Posterior cingulate gyrus (tissue), 11 donors: ENCODE data around the gene PLXNB1.

Experiments
- DNase-seq, 10 donors: peaks; one replicate each; pipeline versions ENCODE4 v3.0.0 to v3.0.0-alpha.2; 2020 to 2021; ENCODE audit warnings: mixed read lengths in 3 of 10
- intact Hi-C: fragments of 100-400 bp; cut with DNase I; formaldehyde crosslinking; loops from one replicate; pipeline ENCODE4 v1.15.1; 2023

Gene PLXNB1

DNA sequence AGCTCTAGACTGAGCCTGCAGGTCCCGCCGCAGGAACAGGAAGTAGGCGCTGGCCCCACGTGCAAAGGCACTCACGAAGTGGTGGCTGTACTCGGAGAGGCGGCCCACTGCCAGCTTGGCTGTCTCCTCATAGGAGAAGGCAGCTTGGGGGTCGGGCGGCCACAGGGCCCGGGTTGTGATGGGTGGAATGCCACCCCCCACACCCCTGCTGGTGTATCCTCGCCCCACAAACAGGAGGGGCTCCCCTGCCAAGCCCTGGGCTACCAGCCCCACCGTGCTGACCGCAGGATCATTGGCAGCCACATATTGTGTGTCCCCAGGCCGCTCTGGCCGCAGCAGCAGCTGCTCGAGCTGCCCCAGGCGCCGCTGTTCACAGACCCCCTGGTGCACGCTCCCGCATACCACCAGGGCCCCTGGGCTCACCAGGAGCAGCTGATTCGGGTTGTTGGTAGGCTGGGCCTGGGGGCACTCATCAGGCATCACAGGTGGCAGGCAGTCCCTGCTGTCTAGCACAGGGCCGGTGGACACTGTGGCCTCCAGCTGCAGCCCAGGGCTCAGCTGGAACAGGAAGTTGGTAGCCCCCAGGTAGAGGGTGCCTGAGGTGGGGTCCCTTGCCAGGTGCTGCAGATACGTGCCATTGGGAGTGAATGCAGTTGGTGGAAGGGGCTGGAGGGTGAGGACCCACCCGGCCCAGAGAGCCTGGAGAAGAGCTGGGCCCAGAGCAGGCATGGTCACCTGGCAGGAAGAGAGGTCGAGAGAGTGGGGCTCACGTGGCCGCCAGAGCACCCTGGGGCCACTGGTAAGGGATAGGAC lies 5.8 kb downstream of the PLXNB1 start:
- intact Hi-C loops, result no loop called here
- peak in 4 of 10 donors; percentile 27 to 87 (median 64) for DNase-seq

DNA sequence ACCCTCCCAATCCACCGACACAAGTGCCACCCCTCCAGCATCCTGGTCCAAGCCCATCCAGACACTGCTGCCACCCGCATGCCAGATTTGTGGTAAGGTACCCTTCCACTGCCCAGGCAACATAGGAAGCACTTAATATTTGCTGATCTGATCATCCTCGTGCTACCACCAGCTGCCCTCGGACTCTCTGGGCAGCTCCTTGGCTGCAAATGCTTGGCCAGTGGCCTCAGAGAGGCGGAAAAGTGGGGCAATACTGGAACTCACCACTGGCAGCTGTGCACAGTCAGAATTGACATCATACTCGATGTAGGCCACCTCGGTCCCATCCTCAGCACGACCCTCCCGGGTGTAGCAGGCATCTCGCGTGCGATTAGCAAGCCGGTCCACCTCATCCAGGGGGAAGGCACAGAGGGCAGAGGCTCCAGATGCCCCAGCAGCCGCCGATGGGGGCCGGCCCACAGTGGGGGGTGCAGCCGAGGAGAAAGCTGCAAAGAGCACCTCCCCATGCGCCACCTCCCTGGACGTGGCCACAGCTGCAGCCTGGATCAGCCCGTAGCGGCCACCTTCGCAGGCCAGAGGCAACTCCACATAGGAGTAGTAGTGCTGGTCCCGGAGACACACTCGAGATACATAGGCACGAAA lies 6.5 kb downstream of the PLXNB1 start:
- intact Hi-C loops, result no loop called here
- DNase-seq, result peak in 5 of 10 donors; percentile 26 to 83 (median 46)

DNA sequence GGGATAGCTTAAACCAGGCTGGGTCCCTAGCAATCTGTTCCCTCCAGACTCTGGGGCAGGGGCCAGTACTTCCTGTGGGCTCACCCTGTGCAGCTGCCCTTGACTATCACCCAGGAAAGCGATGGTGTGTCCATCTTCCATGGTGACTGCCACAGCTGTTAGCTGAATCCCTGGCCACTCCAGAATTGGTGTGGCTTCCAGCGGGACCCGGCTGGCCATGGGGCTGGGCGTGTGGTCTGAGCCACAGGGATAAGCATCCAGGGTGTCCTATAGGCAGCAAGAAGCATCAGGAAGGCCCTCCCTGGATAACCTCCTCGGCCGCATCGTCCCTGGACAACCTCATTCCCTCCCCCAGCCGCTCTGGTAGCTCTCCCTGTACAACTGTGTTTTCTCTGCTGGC lies 7.2 kb downstream of the PLXNB1 start:
- intact Hi-C loops, result no loop called here
- peak in 1 of 10 donors; percentile 50 for DNase-seq

DNA sequence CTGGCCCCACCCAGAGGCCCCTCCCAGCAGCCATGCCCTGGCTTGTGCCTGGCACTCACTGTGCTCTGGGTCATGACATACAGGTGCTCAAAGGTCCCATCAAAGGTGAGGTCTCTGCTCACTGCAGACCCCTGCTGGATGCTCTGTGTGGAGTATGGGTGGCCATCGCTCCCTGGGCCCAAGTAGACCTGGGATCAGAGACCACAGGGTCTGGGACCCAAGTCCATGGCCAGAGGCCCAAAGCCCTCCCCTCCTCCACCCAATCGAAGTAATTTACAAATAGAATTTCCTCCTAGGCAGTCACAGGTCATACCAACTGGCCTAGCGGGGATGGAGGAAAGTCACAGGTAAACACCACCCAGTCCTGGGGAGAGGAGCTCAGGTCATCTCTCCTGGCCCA lies 7.6 kb downstream of the PLXNB1 start:
- intact Hi-C loops, result no loop called here
- no peak for DNase-seq

DNA sequence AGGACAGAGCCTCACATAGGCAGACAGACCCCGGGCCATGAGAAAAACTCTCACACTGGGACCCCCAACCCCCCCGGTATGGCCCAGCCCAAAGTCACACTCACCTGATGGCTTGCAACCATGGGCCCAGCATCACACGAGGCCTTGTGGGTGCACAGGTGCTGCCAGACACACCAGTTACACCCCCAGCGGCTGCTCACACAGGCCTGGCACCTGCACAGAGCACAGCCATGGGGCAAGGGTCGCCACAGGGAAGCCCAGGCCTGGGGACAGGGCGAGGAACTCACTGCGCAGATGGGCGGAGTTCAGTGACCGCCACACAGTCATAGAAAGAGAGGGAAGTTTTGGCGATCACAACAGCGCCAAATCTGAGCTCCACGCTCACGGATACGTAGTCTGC lies 9.3 kb downstream of the PLXNB1 start:
- intact Hi-C loops, result no loop called here
- peak in 1 of 10 donors; percentile 82 for DNase-seq

DNA sequence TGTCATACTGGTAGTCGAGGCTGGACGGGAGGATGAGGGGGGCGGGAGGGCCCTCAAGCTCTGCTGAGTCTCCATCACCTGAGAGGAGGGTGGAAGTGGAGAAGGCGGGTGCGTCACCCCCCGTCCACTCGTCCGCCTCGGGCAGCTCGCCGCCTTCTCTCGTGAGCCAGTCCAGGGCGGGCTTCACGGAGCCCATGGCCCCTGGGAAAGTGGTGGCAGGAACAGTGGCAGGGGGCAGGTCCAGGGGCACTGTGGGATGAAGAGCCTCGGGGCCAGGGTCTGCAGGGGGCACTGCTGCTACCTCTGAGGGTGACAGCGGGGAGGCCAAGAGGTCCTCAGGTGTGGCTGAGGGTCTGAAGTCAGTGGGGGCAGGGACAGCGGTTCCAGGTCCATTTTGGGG lies 10.3 kb downstream of the PLXNB1 start:
- peak in 1 of 10 donors; percentile 80 for DNase-seq
- intact Hi-C loops, result no loop called here

DNA sequence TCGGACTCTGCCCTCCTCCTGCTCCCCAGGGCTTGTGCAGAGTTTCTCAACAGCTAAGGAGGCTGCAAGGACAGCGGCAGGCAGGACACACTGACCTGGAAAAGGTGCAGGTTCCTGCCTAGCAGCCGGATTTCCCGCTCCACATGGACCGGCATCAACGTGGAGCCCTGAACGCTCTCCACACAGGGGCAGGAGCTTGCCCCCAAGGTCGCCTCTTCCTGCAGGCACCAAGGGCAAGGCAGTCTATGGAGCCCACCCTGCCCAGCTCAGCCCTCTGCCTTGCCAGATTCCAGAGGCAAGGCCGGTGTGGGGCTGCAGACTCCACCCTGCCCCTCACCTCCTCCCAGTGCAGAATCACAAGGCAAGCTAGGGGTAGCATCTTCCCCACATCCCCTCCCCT lies 10.7 kb downstream of the PLXNB1 start:
- intact Hi-C loops, result no loop called here
- peak in 4 of 10 donors; percentile 3 to 58 (median 34) for DNase-seq

DNA sequence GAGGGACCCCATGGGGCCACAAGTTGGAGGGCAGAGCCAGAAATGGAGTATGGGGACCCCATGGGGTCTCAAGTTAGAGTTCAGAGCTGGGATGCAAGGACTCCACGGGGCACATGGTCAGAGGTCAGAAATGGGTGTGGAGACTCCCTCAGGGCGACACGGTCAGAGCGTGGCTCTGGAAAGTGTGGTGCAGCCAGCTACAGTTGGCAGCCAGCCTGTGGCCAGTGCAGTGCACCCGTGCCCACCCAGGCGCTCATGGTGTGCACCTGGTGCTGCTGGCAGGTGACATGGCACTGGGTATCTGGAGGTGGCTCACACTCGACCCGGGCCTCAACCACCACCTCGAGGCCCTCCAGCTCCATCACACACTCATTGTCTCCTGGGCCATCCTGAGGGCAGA lies 11.2 kb downstream of the PLXNB1 start:
- DNase-seq, result peak in 2 of 10 donors; percentile 20 to 34
- intact Hi-C loops, result no loop called here

DNA sequence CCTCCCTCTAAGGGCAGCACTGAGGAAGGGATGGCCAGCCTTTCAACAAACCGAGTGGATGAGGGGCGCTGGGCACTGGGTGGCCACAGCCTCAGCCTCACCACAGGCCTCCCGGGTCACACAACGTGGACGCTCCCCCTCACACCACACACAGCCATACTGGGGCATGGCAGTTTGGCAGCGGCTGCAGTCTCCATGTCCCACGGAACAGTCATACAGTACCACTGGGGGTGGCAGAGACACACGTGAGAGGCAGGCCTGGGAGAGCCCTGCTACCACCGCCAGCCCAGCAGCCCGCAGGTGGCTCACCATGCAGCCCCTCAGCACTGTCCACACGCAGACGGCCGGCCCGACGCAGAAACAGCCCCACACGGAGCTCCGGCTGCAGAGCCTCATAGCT lies 11.7 kb downstream of the PLXNB1 start:
- DNase-seq, result peak in 1 of 10 donors; percentile 52
- intact Hi-C loops, result no loop called here

DNA sequence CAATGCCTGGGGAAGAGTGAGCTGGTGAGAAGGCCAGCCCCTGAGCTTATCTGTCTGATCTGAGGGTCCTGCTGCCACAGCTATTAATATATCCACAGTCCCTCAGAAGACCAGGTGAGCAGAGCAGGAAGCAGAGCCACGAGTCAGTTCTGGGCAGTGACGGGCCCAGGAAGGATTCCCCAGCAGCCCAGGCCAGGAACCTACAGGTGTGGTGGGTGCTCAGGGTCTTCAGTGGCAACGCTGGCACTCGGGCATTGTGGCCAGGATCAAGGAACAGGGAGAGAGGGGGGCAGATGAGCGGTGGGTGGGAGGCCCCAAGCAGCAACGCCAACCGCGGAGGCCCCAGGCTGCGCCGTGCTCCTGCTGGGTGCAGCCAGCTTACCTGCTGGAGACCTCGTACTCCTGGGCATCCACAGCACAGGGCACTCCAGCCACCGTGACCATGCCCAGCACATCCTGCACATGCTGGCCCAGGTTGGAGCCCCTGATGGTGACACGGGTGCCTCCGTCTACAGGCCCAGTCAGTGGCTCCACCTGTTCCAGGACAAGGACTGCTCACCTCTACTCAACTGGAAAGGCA lies 12.3 kb downstream of the PLXNB1 start:
- intact Hi-C loops, result no loop called here
- peak in 4 of 10 donors; percentile 1 to 70 (median 53) for DNase-seq

DNA sequence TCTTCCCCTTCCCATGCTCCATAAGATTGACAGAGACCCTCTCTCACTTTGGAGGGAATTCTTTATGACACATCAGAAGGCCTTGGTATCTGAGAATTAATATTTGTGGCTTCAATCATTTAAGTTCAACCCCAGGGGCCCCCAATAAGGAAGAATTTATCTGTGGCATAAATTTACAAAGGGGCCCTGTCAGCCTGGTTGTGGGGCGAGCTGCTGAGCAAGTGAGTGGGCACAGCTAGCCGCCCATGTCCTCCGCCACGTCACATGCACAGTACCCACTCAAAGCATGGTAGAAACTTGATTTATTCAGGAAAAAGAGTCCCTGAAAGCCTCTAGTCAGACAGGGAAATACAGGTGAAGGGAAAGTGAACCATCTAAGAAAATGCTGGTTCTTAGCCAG lies 13.3 kb downstream of the PLXNB1 start:
- peak in 3 of 10 donors; percentile 41 to 50 (median 46) for DNase-seq
- intact Hi-C loops, result no loop called here

DNA sequence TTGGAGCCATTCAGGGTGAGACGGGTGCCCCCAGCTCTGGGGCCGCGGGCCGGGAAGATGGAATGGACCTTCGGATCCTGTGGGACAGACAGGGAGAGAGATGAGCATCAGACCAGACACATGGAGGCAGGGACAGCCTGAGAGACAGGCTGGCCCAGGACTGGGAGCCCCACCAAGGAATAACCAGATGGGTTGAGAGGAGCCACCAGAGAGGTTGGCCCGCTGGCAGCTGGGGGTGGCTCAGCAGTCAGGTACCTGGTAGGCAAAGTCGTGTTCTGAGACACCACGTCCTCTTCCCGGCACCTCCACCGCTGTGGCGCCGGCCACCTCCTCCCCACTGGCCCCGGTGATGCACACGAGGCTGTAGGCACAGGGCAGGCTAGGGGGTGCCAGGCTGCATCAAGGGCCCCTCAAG lies 13.8 kb downstream of the PLXNB1 start:
- DNase-seq, result peak in 4 of 10 donors; percentile 1 to 72 (median 56)
- intact Hi-C loops, result no loop called here

DNA sequence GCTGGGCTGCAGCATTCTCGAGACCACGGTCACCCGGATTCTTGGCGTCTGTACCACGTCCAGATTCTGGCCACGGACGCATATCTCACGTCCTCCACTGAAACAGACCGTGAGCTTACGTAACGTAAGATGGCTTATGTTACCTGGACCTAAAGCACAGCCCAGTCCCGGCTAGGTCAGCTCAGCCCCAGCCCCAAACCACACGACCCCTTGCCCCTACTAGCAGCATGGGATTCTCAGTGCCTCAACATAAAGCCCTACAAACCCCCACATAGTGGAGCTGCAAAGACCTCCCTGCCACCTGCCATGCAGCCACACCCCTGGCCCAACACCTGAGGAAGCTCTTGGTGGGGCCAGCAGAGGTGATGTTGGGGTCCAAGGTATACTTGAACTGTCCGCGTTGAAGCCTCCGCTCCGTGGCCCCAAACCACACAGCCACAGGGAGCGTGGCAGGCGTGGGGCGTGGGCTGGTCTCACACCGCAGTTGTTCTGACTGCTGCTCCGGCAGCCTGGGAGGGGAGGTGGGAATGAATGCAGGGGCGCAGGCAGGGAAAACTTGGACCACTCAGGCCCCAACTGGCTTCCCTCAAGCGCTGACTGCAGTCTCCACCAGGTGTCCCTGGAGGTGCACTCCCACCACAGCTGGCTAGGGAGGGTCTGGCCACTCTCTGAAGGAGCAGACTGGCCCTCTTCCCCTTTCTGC lies 14.5 kb downstream of the PLXNB1 start:
- peak in 4 of 10 donors; percentile 4 to 79 (median 46) for DNase-seq
- intact Hi-C loops, result no loop called here

DNA sequence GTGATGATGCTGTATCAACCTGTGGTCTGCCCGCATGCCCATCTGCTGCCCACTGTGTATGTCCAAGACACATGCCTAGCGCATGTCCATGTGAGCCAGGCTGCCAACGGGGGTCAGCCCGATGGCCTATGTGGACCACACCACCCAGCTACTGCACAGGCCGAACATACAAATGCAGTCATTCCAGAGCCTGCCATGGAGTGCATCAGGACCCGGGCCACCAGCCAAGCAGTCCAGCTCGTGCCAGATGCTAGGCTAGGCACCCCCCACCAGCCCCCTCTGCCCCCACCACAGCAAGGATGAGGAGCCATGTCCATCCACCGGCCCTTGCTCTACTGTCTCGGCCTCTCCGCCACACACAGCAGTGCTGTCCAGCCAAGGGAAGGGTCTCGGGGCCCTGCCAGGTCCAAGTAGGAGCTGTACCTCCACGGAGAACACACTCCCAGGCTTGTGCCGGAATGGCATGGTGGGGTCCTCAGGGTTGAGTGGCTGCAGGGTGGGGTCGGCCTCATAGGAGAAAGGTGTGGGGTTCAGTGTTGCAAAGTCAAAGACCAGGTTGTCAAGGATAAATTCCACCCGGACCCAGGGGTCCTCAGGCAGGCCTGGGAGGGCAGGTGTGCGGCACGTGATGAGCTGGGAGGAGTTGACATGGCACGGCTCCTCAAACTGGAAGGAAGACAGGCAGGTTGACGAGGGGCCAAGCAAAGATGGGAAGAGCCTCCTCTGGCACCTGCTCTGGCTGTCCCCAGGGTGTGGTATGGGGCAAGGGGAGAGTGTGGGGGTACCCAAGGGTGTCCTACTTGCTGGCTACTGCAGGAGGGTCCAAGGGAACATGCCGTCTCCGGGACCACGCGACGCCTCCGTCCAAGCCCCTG lies 15.3 kb downstream of the PLXNB1 start:
- intact Hi-C loops, result no loop called here
- DNase-seq, result peak in 9 of 10 donors; percentile 23 to 95 (median 58)

DNA sequence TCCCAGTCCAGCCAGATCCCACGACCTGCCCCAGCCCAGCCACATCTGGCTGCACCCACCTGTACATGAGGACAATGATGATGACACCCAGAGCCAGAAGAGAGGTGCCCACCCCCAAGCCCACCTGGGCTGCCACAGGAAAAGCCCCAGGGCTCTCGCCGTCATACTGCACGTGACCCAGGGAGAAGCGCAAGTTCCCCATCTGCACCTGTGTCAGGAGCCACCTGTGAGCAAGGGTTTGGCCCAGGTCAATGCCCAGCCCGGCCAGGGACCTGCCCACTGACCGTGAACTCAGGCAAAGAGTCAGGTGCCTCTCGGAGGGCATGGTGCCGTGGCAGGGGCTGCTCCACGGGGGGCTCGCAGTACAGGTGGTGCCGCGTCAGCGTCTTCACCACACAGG lies 16.3 kb downstream of the PLXNB1 start:
- peak in 4 of 10 donors; percentile 3 to 74 (median 66) for DNase-seq
- intact Hi-C loops, result no loop called here

DNA sequence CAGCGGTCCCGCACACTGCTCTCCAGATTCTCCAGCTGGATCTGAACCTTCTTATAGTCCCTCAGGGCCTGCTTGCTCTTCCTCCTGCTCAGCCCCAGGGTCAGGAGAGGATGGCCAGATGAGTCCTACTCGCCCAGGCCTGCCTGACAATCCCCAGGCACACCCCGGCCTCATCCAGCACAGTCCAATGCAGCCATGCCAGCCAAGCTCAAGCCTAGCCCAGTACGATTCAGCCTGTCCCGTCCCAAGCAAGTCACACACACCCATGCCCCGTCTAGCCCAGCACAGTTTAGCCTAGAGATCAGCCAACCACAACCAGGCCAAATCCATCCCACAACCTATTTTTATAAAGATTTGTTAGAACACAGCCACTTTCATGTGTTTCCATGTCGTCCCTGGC lies 16.8 kb downstream of the PLXNB1 start:
- intact Hi-C loops, result no loop called here
- DNase-seq, result peak in 5 of 10 donors; percentile 4 to 70 (median 42)

DNA sequence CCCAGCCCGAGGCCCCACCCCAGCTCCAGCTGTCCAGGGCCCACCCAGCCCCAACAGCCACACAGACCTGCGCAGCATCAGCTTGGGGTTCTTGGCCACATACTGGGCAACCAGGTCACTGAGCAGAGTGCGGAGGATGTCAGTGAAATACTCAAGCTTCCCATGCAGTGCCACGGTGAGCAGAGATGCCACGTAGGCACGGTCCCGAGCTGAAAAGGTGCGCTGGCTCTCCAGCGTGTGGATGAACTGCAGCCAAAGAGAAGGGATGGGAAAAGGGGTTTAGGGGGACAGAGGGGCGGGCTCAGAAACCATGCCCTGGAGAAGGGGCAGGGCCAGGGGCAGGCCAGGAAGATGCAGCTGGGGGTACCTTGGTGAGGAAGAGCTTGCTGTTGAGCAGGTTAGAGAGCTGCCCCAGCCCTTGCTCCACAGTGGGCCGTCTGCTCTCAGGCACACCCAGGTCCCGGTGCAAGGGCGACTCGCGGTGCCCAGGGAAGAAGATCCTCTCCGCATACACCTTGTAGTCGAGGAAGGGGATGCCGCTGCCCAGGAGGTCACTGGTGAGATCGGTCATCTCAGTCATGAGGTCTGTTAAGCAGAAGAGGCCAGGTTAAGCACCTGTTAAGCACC lies 17.4 kb downstream of the PLXNB1 start:
- peak in 5 of 10 donors; percentile 3 to 66 (median 39) for DNase-seq

DNA sequence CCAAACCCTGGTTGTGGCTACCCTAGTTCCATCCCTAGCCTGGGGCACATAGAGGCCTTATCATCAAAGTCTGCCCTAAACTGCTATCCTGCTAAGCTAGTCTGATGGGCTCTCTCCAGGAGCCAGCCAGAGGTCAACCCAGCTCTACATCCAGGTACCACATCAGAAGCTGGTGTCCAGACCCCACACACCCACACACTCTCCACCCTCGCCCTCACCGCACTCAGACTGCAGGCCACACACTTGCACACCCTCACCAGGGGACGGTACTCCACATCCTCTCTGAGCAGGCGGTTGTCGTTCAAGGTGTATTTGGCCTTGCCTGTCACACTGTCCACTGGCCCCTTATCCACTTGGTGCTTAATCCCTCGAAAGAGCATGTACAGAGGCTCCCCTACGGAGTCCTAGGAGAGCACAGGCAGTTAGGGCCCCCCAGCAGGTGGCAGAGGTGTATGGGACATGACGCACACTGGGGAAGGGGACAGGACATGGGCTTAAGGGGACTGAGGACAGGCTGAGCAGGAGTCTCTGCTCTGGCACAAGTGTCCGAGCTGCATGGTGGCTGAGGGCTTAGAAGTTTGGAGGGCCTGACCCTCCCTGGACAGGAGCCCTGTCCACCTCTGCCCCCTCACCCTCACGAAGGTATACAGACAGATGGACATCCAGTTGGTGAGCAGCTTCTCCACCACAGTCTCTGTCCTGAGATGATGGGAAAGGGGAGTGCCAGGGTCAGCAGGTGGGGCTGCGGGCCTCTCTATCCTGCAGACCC lies 18.1 kb downstream of the PLXNB1 start:
- intact Hi-C loops, result no loop called here
- DNase-seq, result peak in 5 of 10 donors; percentile 3 to 62 (median 11)

More for the DNA sequence above, 17.4 kb downstream of the PLXNB1 start:
- intact Hi-C loops, result no loop called here
